HepG2 (cell line): ENCODE measurements around the gene SQOR. TPM values are rescaled to one million over a fixed set of nuclear protein-coding genes. Genes with fewer than 3 reads are reported as not detected.

Source experiments
- CEBPB ChIP-seq: IDR thresholded peaks from 2 replicates; pipeline ENCODE4 v1.6.1; 2011; ENCODE audit warnings: low read depth, low read length, improper control_type of control experiment, borderline replicate concordance
- CEBPG ChIP-seq: IDR thresholded peaks from 2 replicates; pipeline ENCODE4 v1.6.1; 2016
- DPF2 ChIP-seq: sonication (generic); formaldehyde crosslinking; IDR thresholded peaks from 2 replicates; pipeline ENCODE4 v1.4.0; 2020; ENCODE audit warnings: mild to moderate bottlenecking, low read depth, missing genetic modification reagents, borderline replicate concordance
- ELF1 ChIP-seq: sonication (generic); formaldehyde crosslinking; IDR thresholded peaks from 2 replicates; pipeline ENCODE4 v1.4.0; 2020; ENCODE audit warnings: missing genetic modification reagents
- EZH2 ChIP-seq: conservative IDR thresholded peaks from 2 replicates; pipeline ENCODE4 v1.6.1; 2012; ENCODE audit warnings: mild to moderate bottlenecking, low read depth, low read length, moderate library complexity
- FOXJ3 ChIP-seq: sonication (generic); formaldehyde crosslinking; IDR thresholded peaks from 2 replicates; pipeline ENCODE4 v1.4.0; 2020; ENCODE audit warnings: missing genetic modification reagents, mild to moderate bottlenecking, borderline replicate concordance
- HOXD1 ChIP-seq: sonication (generic); formaldehyde crosslinking; IDR thresholded peaks from 2 replicates; pipeline ENCODE4 v1.5.0; 2020; ENCODE audit warnings: missing genetic modification reagents
- ISL2 ChIP-seq: sonication (generic); formaldehyde crosslinking; IDR thresholded peaks from 2 replicates; pipeline ENCODE4 v1.5.0; 2020; ENCODE audit warnings: missing genetic modification reagents
- MIER2 ChIP-seq: IDR thresholded peaks from 2 replicates; pipeline ENCODE4 v1.6.1; 2016; ENCODE audit warnings: missing biosample characterization, missing genetic modification reagents
- NAIF1 ChIP-seq: sonication (generic); formaldehyde crosslinking; IDR thresholded peaks from 2 replicates; pipeline ENCODE4 v1.5.0; 2020; ENCODE audit warnings: mild to moderate bottlenecking, missing genetic modification reagents, borderline replicate concordance
- PATZ1 ChIP-seq: sonication (generic); formaldehyde crosslinking; IDR thresholded peaks from 2 replicates; pipeline ENCODE4 v1.4.0; 2020; ENCODE audit warnings: missing genetic modification reagents
- PPARG ChIP-seq: conservative IDR thresholded peaks from 2 replicates; pipeline ENCODE4 v1.6.1; 2016; ENCODE audit warnings: missing biosample characterization, missing genetic modification reagents
- RCOR2 ChIP-seq: IDR thresholded peaks from 2 replicates; pipeline ENCODE4 v1.6.1; 2016; ENCODE audit warnings: missing biosample characterization, missing genetic modification reagents
- SAP130 ChIP-seq: IDR thresholded peaks from 2 replicates; pipeline ENCODE4 v1.6.1; 2016; ENCODE audit warnings: low read depth
- U2AF1 ChIP-seq: fragments of 200-400 bp; formaldehyde crosslinking; optimal IDR thresholded peaks from 2 replicates; pipeline ENCODE3; 2017; ENCODE audit warnings: mild to moderate bottlenecking, low read depth, low read length
- ZC3H13 ChIP-seq: sonication (generic); formaldehyde crosslinking; IDR thresholded peaks from 2 replicates; pipeline ENCODE4 v1.8.1; 2023; ENCODE audit warnings: mild to moderate bottlenecking, missing genetic modification reagents, moderate library complexity
- ZNF121 ChIP-seq: sonication (generic); formaldehyde crosslinking; IDR thresholded peaks from 2 replicates; pipeline ENCODE4 v1.5.0; 2020; ENCODE audit warnings: mild to moderate bottlenecking, missing genetic modification reagents
- ZNF350 ChIP-seq: sonication (generic); formaldehyde crosslinking; IDR thresholded peaks from 2 replicates; pipeline ENCODE4 v1.4.0; 2020; ENCODE audit warnings: mild to moderate bottlenecking, low read depth, missing genetic modification reagents, borderline replicate concordance
- ZNF550 ChIP-seq: sonication (generic); formaldehyde crosslinking; IDR thresholded peaks from 2 replicates; pipeline ENCODE4 v1.4.0; 2020; ENCODE audit warnings: mild to moderate bottlenecking, missing genetic modification reagents, borderline replicate concordance
- ZNF614 ChIP-seq: IDR thresholded peaks from 2 replicates; pipeline ENCODE4 v1.6.1; 2018; ENCODE audit warnings: missing biosample characterization, missing genetic modification reagents, inconsistent platforms, borderline replicate concordance
- ZNF782 ChIP-seq: sonication (generic); formaldehyde crosslinking; IDR thresholded peaks from 2 replicates; pipeline ENCODE4 v1.4.0; 2020; ENCODE audit warnings: missing genetic modification reagents, mild to moderate bottlenecking, borderline replicate concordance
- polyA plus RNA-seq, 8 experiments: library from polyadenylated mRNA; depleted of rRNA in 3 of 8; stranded (reverse) in 7 of 8; unstranded in 1 of 8; fragments of >200 nt; fragmentation: Illumina TruSeq in 4 of 8; extraction: Trizol in 4 of 8; gene quantifications; 2 replicates each; pipeline versions ENCODE4 v1.2.1 to v1.2.3, GENCODE V29; 2011 to 2016; ENCODE audit warnings: low read depth in 4 of 8, missing spikeins in 1 of 8, mixed read lengths in 1 of 8; ENCODE audit not compliant: insufficient read depth in 1 of 8
- total RNA-seq, 5 experiments: library from RNA; depleted of rRNA; stranded (reverse); fragments of >200 nt; fragmentation: Illumina TruSeq; extraction: Trizol; gene quantifications; 2 replicates each; pipeline ENCODE4 v1.2.3, GENCODE V29; 2016; ENCODE audit warnings: low read depth in 1 of 5
- TF ChIP-seq, protein P1 (sequence below): IDR thresholded peaks from 2 replicates; pipeline ENCODE4 v1.4.0; 2020; ENCODE audit warnings: mild to moderate bottlenecking, missing genetic modification reagents
- TF ChIP-seq, protein P2 (sequence below): fragments of 450-650 bp; IDR thresholded peaks from 2 replicates; pipeline ENCODE4 v1.6.1; 2017; ENCODE audit warnings: mild to moderate bottlenecking

SQOR gene
- total and polyA plus RNA-seq, 2 of the 13 experiments (the other 11 are each of a cell fraction or from before 2014, with no cell fraction given): 19.3 to 19.4 TPM

DNA sequence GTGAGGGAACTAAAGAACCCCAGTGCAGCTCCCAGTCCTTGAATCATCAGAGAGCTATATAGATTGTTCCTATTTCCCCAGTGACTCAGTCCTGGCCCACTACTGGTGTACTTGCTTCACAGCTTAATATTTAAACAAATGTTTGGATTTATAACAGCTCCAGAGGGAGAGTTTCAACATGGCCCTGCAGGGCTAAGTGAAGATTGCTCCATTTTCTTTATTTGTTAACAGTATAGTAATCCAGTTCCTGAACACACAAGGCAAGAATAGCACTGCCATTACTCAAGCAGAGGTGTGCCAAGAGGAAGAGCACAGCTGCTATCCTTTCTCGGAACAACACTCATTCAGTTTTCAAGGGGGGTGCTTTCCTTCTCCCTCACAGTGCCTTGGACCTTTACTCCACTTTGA lies 6.5 kb downstream of the SQOR start (continued):
- TF ChIP-seq ZNF121 (CRISPR knock-in tag): 0 out of 2 replicates have a peak, but pooled peaks have one; percentile 36
- peak; percentile 60; the same call in 1 of the 2 replicates for TF ChIP-seq ISL2 (CRISPR knock-in tag)
- peak; percentile 65 for TF ChIP-seq SAP130 (CRISPR knock-in tag)
- peak; percentile 58 for TF ChIP-seq DPF2 (CRISPR knock-in tag)
- peak; percentile 96 for TF ChIP-seq CEBPB
- TF ChIP-seq MIER2: peak; percentile 76; the same call in 1 of the 2 replicates
- TF ChIP-seq CEBPG: peak; percentile 90
- TF ChIP-seq, protein P1, sequence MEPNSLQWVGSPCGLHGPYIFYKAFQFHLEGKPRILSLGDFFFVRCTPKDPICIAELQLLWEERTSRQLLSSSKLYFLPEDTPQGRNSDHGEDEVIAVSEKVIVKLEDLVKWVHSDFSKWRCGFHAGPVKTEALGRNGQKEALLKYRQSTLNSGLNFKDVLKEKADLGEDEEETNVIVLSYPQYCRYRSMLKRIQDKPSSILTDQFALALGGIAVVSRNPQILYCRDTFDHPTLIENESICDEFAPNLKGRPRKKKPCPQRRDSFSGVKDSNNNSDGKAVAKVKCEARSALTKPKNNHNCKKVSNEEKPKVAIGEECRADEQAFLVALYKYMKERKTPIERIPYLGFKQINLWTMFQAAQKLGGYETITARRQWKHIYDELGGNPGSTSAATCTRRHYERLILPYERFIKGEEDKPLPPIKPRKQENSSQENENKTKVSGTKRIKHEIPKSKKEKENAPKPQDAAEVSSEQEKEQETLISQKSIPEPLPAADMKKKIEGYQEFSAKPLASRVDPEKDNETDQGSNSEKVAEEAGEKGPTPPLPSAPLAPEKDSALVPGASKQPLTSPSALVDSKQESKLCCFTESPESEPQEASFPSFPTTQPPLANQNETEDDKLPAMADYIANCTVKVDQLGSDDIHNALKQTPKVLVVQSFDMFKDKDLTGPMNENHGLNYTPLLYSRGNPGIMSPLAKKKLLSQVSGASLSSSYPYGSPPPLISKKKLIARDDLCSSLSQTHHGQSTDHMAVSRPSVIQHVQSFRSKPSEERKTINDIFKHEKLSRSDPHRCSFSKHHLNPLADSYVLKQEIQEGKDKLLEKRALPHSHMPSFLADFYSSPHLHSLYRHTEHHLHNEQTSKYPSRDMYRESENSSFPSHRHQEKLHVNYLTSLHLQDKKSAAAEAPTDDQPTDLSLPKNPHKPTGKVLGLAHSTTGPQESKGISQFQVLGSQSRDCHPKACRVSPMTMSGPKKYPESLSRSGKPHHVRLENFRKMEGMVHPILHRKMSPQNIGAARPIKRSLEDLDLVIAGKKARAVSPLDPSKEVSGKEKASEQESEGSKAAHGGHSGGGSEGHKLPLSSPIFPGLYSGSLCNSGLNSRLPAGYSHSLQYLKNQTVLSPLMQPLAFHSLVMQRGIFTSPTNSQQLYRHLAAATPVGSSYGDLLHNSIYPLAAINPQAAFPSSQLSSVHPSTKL: peak; percentile 86
- TF ChIP-seq ELF1 (CRISPR knock-in tag): 0 out of 2 replicates have a peak, but pooled peaks have one; percentile 18
- TF ChIP-seq ZNF550 (CRISPR knock-in tag): no peak
- TF ChIP-seq U2AF1: no peak
- no peak for TF ChIP-seq NAIF1
- TF ChIP-seq, protein P2, sequence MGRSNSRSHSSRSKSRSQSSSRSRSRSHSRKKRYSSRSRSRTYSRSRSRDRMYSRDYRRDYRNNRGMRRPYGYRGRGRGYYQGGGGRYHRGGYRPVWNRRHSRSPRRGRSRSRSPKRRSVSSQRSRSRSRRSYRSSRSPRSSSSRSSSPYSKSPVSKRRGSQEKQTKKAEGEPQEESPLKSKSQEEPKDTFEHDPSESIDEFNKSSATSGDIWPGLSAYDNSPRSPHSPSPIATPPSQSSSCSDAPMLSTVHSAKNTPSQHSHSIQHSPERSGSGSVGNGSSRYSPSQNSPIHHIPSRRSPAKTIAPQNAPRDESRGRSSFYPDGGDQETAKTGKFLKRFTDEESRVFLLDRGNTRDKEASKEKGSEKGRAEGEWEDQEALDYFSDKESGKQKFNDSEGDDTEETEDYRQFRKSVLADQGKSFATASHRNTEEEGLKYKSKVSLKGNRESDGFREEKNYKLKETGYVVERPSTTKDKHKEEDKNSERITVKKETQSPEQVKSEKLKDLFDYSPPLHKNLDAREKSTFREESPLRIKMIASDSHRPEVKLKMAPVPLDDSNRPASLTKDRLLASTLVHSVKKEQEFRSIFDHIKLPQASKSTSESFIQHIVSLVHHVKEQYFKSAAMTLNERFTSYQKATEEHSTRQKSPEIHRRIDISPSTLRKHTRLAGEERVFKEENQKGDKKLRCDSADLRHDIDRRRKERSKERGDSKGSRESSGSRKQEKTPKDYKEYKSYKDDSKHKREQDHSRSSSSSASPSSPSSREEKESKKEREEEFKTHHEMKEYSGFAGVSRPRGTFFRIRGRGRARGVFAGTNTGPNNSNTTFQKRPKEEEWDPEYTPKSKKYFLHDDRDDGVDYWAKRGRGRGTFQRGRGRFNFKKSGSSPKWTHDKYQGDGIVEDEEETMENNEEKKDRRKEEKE: no peak
- TF ChIP-seq EZH2: no peak
- no peak for TF ChIP-seq ZC3H13 (CRISPR knock-in tag)
- peak; percentile 70 for TF ChIP-seq PPARG (CRISPR knock-in tag)
- no peak for TF ChIP-seq HOXD1 (CRISPR knock-in tag)
- 0 out of 2 replicates have a peak, but pooled peaks have one; percentile 37 for TF ChIP-seq PATZ1 (CRISPR knock-in tag)
- TF ChIP-seq FOXJ3 (CRISPR knock-in tag): peak; percentile 59; the same call in 1 of the 2 replicates
- TF ChIP-seq RCOR2 (CRISPR knock-in tag): no peak
- TF ChIP-seq ZNF350: no peak
- TF ChIP-seq ZNF782 (CRISPR knock-in tag): no peak
- TF ChIP-seq ZNF614 (CRISPR knock-in tag): peak; percentile 81; the same call in 1 of the 2 replicates
